Measurements from ENCODE around the gene PTGR3. TPM values are rescaled to one million over a fixed set of nuclear protein-coding genes. Genes with fewer than 3 reads are reported as not detected.

The PTGR3 gene
- total RNA-seq, 1 experiment from 2014 or later = 9.3 TPM

- intact Hi-C loops (cut with micrococcal nuclease; ENCODE audit: unreplicated experiment) = loop anchor here (1.0 kb wide), 1 partner anchor 15 kb away; no protein-coding TSS in a partner anchor
- Histone ChIP-seq H3K9me3 (no peaks in the 10 kb centered on the region), H3K4me3 (ENCODE audit: low read depth, low read length) (no peak overlapping the region), H3K4me1 (0 out of 2 replicates have a peak, but pooled peaks cover 8% of the 10 kb centered on the region), H3K36me3 (ENCODE audit: control insufficient read depth, insufficient read depth, low read length) (no peaks in the 10 kb centered on the region), H3K27me3 (replicated peaks; ENCODE audit: control insufficient read depth, insufficient read depth, low read length) (no peaks in the 10 kb centered on the region)
- Mint-ChIP-seq H3K4me1 (ENCODE audit: low read depth, unreplicated experiment) (peaks cover 6% of the 10 kb centered on the region), H3K4me3 (ENCODE audit: unreplicated experiment) (no peak overlapping the region), H3K27ac (ENCODE audit: unreplicated experiment) (no peak overlapping the region), H3K36me3 (ENCODE audit: insufficient read depth, unreplicated experiment) (no peaks in the 10 kb centered on the region), H3K27me3 (ENCODE audit: insufficient read depth, unreplicated experiment) (no peaks in the 10 kb centered on the region), H3K9me3 (ENCODE audit: unreplicated experiment) (no peaks in the 10 kb centered on the region)
- CTCF ChIA-PET = no interaction called here
- DNase-seq = no peak
- no TSS peak for BruUV-seq (replicated peaks)
- no peak for TF ChIP-seq CTCF (IDR thresholded peaks at IDR 0.05; ENCODE audit: insufficient read depth in 1 of 2, low read depth in 1 of 2, low read length in 1 of 2, severe bottlenecking in 1 of 2, unreplicated experiment in 1 of 2)
- POLR2A ChIA-PET = no interaction called here
Measured at GRCh38 chr18:75226956-75227316, 18.0 kb upstream of the PTGR3 start.

- Mint-ChIP-seq H3K27ac (ENCODE audit: unreplicated experiment) (no peak overlapping the region), H3K4me3 (ENCODE audit: unreplicated experiment) (no peak overlapping the region), H3K4me1 (ENCODE audit: low read depth, unreplicated experiment) (peaks cover 6% of the 10 kb centered on the region), H3K9me3 (ENCODE audit: unreplicated experiment) (no peaks in the 10 kb centered on the region), H3K36me3 (ENCODE audit: insufficient read depth, unreplicated experiment) (no peaks in the 10 kb centered on the region), H3K27me3 (ENCODE audit: insufficient read depth, unreplicated experiment) (no peaks in the 10 kb centered on the region)
- BruUV-seq (replicated peaks) = no TSS peak
- Histone ChIP-seq H3K4me1 (0 out of 2 replicates have a peak, but pooled peaks cover 8% of the 10 kb centered on the region), H3K27me3 (replicated peaks; ENCODE audit: control insufficient read depth, insufficient read depth, low read length) (no peaks in the 10 kb centered on the region), H3K9me3 (no peaks in the 10 kb centered on the region), H3K36me3 (ENCODE audit: control insufficient read depth, insufficient read depth, low read length) (no peaks in the 10 kb centered on the region), H3K4me3 (ENCODE audit: low read depth, low read length) (no peak overlapping the region)
- TF ChIP-seq CTCF (IDR thresholded peaks at IDR 0.05; ENCODE audit: insufficient read depth in 1 of 2, low read depth in 1 of 2, low read length in 1 of 2, severe bottlenecking in 1 of 2, unreplicated experiment in 1 of 2) = no peak
- DNase-seq = no peak
- ChIA-PET POLR2A (no interaction called here), CTCF (interaction anchor here (0.7 kb wide), 1 partner anchor 1895 kb away, joined by 6 read pairs; no protein-coding TSS in a partner anchor)
- intact Hi-C loops (cut with micrococcal nuclease; ENCODE audit: unreplicated experiment) = loop anchor here (1.0 kb wide), 1 partner anchor 14 kb away; no protein-coding TSS in a partner anchor
Measured at GRCh38 chr18:75226286-75226955, 17.5 kb upstream of the PTGR3 start.

- intact Hi-C loops (cut with micrococcal nuclease; ENCODE audit: unreplicated experiment) = no loop called here
Measured at GRCh38 chr18:75223687-75224347, 14.9 kb upstream of the PTGR3 start.

More at GRCh38 chr18:75223687-75224347, 14.9 kb upstream of the PTGR3 start:
- H3K27ac Mint-ChIP-seq (ENCODE audit: unreplicated experiment) = no peak overlapping the region
- no peaks in the 10 kb centered on the region for H3K36me3 Mint-ChIP-seq (ENCODE audit: insufficient read depth, unreplicated experiment)
- CTCF ChIA-PET = no interaction called here
- no peaks in the 10 kb centered on the region for H3K27me3 ChIP-seq (replicated peaks; ENCODE audit: control insufficient read depth, insufficient read depth, low read length)
- H3K9me3 ChIP-seq = no peaks in the 10 kb centered on the region
- POLR2A ChIA-PET = no interaction called here
- no peak for DNase-seq
- no peaks in the 10 kb centered on the region for H3K9me3 Mint-ChIP-seq (ENCODE audit: unreplicated experiment)
- no peak overlapping the region for H3K4me3 ChIP-seq (ENCODE audit: low read depth, low read length)
- H3K4me1 Mint-ChIP-seq (ENCODE audit: low read depth, unreplicated experiment) = peaks cover 6% of the 10 kb centered on the region
- TF ChIP-seq CTCF (IDR thresholded peaks at IDR 0.05; ENCODE audit: insufficient read depth in 1 of 2, low read depth in 1 of 2, low read length in 1 of 2, severe bottlenecking in 1 of 2, unreplicated experiment in 1 of 2) = no peak
- no peaks in the 10 kb centered on the region for H3K27me3 Mint-ChIP-seq (ENCODE audit: insufficient read depth, unreplicated experiment)
- H3K4me3 Mint-ChIP-seq (ENCODE audit: unreplicated experiment) = no peak overlapping the region
- BruUV-seq (replicated peaks) = no TSS peak
- H3K36me3 ChIP-seq (ENCODE audit: control insufficient read depth, insufficient read depth, low read length) = no peaks in the 10 kb centered on the region
- H3K4me1 ChIP-seq = 0 out of 2 replicates have a peak, but pooled peaks cover 8% of the 10 kb centered on the region
